C4-2B (cell line): ENCODE results near the gene NHS.

Experiments
- CTCF ChIP-seq: fragments of 450-650 bp; conservative IDR thresholded peaks from 2 replicates; pipeline ENCODE4 v1.5.1; 2017; ENCODE audit warnings: mild to moderate bottlenecking
- ZFX ChIP-seq: fragments of 450-650 bp; IDR thresholded peaks from 2 replicates; pipeline ENCODE4 v1.6.1; 2017

- TF ChIP-seq CTCF: no peak
- TF ChIP-seq ZFX: no peak
These were observed 96.9 kb downstream of the NHS start for GRCh38 chrX:17471861-17472260.
